Osteocyte (in vitro differentiated cells): Measurements from ENCODE around the gene ZNF513. TPM values are rescaled to one million over a fixed set of nuclear protein-coding genes. Genes with fewer than 3 reads are reported as not detected.

Source experiments
- DNase-seq: peaks from one replicate; pipeline ENCODE4 v3.0.0; 2021; ENCODE audit warnings: mixed read lengths; ENCODE audit not compliant: unreplicated experiment; ENCODE audit errors: extremely low spot score
- H3K27ac Mint-ChIP-seq: one replicate; pipeline ENCODE4 v1.8.0; 2021; ENCODE audit warnings: mild to moderate bottlenecking, mixed read lengths; ENCODE audit not compliant: unreplicated experiment
- H3K27me3 Mint-ChIP-seq: one replicate; pipeline ENCODE4 v1.8.0; 2021; ENCODE audit warnings: mixed read lengths; ENCODE audit not compliant: unreplicated experiment
- H3K36me3 Mint-ChIP-seq: one replicate; pipeline ENCODE4 v1.8.0; 2021; ENCODE audit warnings: mixed read lengths; ENCODE audit not compliant: unreplicated experiment
- H3K4me1 Mint-ChIP-seq: one replicate; pipeline ENCODE4 v1.8.0; 2021; ENCODE audit warnings: mixed read lengths; ENCODE audit not compliant: unreplicated experiment
- H3K4me3 Mint-ChIP-seq: one replicate; pipeline ENCODE4 v1.8.0; 2021; ENCODE audit warnings: mild to moderate bottlenecking, moderate library complexity, mixed read lengths; ENCODE audit not compliant: unreplicated experiment
- H3K9me3 Mint-ChIP-seq: one replicate; pipeline ENCODE4 v1.8.0; 2021; ENCODE audit warnings: mixed read lengths; ENCODE audit not compliant: unreplicated experiment
- total RNA-seq: library from RNA; stranded (reverse); gene quantifications from 2 replicates; pipeline ENCODE4 v1.2.1, GENCODE V29; 2021
- TF ChIP-seq, protein P1 (sequence below): fragments of 200-600 bp; sonication (generic); IDR thresholded peaks from 2 replicates; pipeline ENCODE4 v1.5.0; 2021; ENCODE audit warnings: antibody characterized with exemption, mild to moderate bottlenecking, moderate library complexity

Gene ZNF513
- total RNA-seq, 1 donor from 2014 or later, result 19.1 TPM

DNA sequence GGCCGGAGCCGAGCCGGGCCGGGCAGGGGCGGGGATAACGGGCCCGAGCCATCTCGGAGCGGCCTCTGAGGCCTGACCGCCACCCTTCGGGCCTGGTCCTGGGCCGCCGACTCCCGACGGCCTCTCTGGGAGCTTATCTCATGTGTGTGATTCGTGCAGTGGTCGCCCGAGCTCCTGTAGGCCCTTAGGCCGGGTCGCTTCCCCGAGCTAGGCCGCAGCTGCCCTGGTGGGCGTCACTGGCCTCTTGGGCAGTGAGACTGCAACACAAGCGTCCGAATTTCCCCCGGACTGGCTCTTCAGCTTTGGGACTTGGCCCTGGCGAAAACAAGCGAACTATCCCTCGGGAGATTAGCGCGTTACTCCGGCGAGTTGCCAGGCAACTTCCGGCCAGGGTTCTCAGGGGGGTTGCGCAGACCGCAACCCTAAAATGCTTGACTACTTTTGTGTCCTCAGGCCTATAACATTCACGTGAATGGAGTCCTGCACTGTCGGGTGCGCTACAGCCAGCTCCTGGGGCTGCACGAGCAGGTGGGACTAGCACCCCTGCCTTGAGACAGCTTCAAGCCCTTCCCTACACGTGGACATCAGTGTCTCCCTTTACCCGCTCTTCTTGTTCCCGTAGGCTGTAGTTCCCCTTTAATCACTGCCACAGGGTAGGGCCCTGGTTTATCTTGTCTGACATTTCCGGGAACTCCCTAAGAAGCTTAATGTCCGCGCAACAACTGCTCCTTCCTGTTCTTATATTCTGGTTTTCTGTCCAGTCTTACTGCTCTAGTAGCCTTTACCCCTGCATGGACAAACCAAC, 9.5 kb downstream of the ZNF513 start:
- Mint-ChIP-seq H3K4me3 (peak overlapping the region; percentile 98), H3K27me3 (no peaks in the 10 kb centered on the region), H3K4me1 (peaks cover 26% of the 10 kb centered on the region), H3K9me3 (no peaks in the 10 kb centered on the region), H3K36me3 (peaks cover 33% of the 10 kb centered on the region), H3K27ac (peak overlapping the region; percentile 91)
- no peak for DNase-seq
- TF ChIP-seq, protein P1, sequence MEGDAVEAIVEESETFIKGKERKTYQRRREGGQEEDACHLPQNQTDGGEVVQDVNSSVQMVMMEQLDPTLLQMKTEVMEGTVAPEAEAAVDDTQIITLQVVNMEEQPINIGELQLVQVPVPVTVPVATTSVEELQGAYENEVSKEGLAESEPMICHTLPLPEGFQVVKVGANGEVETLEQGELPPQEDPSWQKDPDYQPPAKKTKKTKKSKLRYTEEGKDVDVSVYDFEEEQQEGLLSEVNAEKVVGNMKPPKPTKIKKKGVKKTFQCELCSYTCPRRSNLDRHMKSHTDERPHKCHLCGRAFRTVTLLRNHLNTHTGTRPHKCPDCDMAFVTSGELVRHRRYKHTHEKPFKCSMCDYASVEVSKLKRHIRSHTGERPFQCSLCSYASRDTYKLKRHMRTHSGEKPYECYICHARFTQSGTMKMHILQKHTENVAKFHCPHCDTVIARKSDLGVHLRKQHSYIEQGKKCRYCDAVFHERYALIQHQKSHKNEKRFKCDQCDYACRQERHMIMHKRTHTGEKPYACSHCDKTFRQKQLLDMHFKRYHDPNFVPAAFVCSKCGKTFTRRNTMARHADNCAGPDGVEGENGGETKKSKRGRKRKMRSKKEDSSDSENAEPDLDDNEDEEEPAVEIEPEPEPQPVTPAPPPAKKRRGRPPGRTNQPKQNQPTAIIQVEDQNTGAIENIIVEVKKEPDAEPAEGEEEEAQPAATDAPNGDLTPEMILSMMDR, result no peak

DNA sequence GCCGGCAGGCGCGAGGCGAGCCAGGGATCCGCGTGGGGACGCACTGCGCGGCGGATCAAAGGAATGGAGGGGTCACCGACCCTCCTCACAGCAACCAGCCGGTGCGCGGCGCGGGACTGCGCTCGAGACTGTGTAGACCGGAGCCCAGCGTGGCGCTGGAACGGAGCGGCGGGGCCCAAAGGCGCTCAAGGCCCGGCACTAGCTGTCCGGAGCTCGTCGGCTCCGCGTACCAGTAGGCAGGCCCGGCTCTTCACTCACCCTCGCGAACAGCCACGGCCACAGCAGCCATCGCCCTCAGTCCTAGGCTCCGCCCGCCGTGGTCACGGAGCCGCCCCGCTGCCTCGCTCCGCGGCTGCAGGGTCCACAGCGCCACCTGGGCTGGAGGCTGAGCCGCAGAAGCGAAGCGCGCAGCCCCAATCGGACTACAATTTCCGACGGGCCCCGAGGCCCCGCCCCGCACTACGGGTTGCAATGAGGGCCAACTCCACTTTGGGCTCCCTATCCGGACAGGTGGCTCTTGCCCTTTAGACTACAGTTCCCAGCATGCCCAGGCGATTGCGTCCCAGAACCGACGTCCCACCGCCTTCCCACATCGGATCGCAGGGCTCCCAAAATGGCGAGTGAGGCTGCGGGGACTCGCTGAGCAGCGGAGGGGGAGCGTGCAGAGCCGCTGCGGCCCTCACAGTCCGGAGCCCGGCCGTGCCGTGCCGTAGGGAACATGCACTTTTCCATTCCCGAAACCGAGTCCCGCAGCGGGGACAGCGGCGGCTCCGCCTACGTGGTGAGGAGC, 10.3 kb downstream of the ZNF513 start, which contains the start of the genes EIF2B4 and SNX17:
Gene EIF2B4, minus strand, starts transcription at position 313 of the 790 bp plus-strand sequence. Its CDS starts 24 bp downstream, at position 289.
Gene SNX17, plus strand, starts transcription at position 591 of the 790 bp plus-strand sequence. Its CDS starts 128 bp downstream, at position 719.
- Mint-ChIP-seq H3K36me3 (peaks cover 30% of the 10 kb centered on the region), H3K4me1 (peaks cover 26% of the 10 kb centered on the region), H3K9me3 (no peaks in the 10 kb centered on the region), H3K27me3 (no peaks in the 10 kb centered on the region), H3K4me3 (peak within 1 kb of the TSS; percentile 98), H3K27ac (peak within 1 kb of the TSS; percentile 96)
- DNase-seq, result peak; percentile 100
- TF ChIP-seq, protein P1, result peak; percentile 89

DNA sequence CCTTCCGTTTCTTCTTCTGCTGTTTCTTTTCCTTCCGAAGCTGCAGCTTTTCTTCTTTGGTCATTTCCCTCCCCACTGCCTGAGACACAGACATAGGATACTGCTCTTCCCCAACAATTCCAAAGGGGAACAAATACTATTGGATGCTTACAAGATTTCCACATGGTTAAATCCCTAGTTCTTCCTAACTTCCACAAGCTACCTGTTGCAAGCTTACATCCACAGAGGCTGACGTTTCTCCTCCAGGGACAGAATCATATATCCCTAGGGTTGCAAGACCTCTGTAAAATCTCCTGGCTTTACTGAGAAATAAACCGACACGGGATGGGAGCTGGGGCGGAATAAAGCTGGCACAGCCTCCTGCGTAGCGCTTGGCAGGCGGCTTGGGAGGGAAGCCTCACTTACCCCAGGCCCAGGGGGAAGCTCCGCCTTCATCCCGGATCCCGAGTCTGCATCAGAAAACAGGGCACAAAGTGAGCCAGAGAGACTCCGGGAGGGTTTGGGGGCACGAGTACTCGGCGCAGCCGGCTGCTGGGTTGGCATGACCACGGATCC, 11.0 kb downstream of the ZNF513 start:
- TF ChIP-seq, protein P1, result no peak
- Mint-ChIP-seq H3K9me3 (no peaks in the 10 kb centered on the region), H3K4me3 (peak overlapping the region; percentile 98)

DNA sequence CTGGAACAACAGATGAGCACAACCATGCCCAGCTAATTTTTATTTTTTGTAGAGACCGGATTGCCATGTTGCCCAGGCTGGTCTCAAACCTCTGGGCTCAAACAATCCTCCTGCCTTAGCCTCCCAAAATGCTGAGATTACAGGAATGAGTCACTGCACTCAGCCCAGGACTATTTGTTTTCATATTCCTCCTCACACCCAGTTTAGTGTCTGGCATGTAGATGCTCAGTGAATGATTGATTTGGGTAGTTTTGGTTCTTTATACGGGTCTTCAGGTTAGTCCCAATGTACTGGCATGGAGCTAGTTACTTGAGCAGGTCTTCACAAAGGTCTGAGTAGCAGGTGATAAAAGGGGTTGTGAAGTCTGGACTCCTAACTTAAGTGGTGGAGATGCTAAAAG, 16.6 kb downstream of the ZNF513 start:
- TF ChIP-seq, protein P1, result no peak
- H3K36me3 Mint-ChIP-seq, result peaks cover 22% of the 10 kb centered on the region
- no peaks in the 10 kb centered on the region for H3K9me3 Mint-ChIP-seq
- peaks cover 4% of the 10 kb centered on the region for H3K4me1 Mint-ChIP-seq
- no peaks in the 10 kb centered on the region for H3K27me3 Mint-ChIP-seq
- no peak for DNase-seq
- no peak overlapping the region for H3K27ac Mint-ChIP-seq
- no peak overlapping the region for H3K4me3 Mint-ChIP-seq

More for the DNA sequence above, 11.0 kb downstream of the ZNF513 start:
- no peaks in the 10 kb centered on the region for H3K27me3 Mint-ChIP-seq
- H3K36me3 Mint-ChIP-seq, result peaks cover 29% of the 10 kb centered on the region
- DNase-seq, result no peak
- H3K4me1 Mint-ChIP-seq, result peaks cover 26% of the 10 kb centered on the region
- H3K27ac Mint-ChIP-seq, result peak overlapping the region; percentile 96
